Mesenteric fat pad (tissue), 1 donor: ENCODE results near the gene PPP1R17. TPM values are rescaled to one million over a fixed set of nuclear protein-coding genes. Genes with fewer than 3 reads are reported as not detected.

Experiments used
- DNase-seq: peaks from one replicate; pipeline ENCODE4 v3.0.0-alpha.2; 2020; ENCODE audit warnings: low spot score
- long read RNA-seq: library from polyadenylated mRNA; unstranded; transcript quantifications from one replicate; pipeline ENCODE4 v2.0.0, GENCODE V29; 2020
- total RNA-seq: library from RNA; stranded (reverse); fragmentation: NEBNext Ultra II Directional; extraction: Animal tissue kit (Norgen Biotek cat#: 25700); gene quantifications from one replicate; pipeline ENCODE4 v1.2.1, GENCODE V29; 2021
- donor health status: DM: yes; HTN: yes; CAD: no.

The PPP1R17 gene
- not detected for total RNA-seq
- long read RNA-seq, partial matches to known transcripts, result 0 of 2 reads
- long read RNA-seq, other reads (novel, unspliced or antisense), result 0 of 2 reads

GRCh38 chr7:31687024-31687748, at the start of gene PPP1R17:
Gene PPP1R17, plus strand, starts transcription at chr7:31687215. Its CDS starts 5,227 bp downstream, at chr7:31692442.
- DNase-seq, result no peak

GRCh38 chr7:31640381-31640780, 46.6 kb upstream of the PPP1R17 start:
- no peak for DNase-seq

GRCh38 chr7:31642681-31643115, 44.3 kb upstream of the PPP1R17 start:
- DNase-seq, result no peak

- DNase-seq, result no peak
Observed at GRCh38 chr7:31646942-31647341, 40.1 kb upstream of the PPP1R17 start.

GRCh38 chr7:31647511-31647910, 39.5 kb upstream of the PPP1R17 start:
- no peak for DNase-seq

- DNase-seq, result no peak
Observed at GRCh38 chr7:31648288-31648687, 38.7 kb upstream of the PPP1R17 start.

GRCh38 chr7:31648880-31649279, 38.1 kb upstream of the PPP1R17 start:
- no peak for DNase-seq

- no peak for DNase-seq
Observed at GRCh38 chr7:31651234-31652062, 35.6 kb upstream of the PPP1R17 start.

- DNase-seq, result no peak
Observed at GRCh38 chr7:31652063-31652326, 35.0 kb upstream of the PPP1R17 start.

GRCh38 chr7:31663072-31663471, 23.9 kb upstream of the PPP1R17 start:
- no peak for DNase-seq

GRCh38 chr7:31664890-31665289, 22.1 kb upstream of the PPP1R17 start:
- DNase-seq, result no peak

GRCh38 chr7:31665546-31665945, 21.5 kb upstream of the PPP1R17 start:
- DNase-seq, result no peak

- no peak for DNase-seq
Observed at GRCh38 chr7:31669461-31669860, 17.6 kb upstream of the PPP1R17 start.

GRCh38 chr7:31679574-31680305, 7.3 kb upstream of the PPP1R17 start:
- DNase-seq, result no peak

GRCh38 chr7:31683445-31684225, 3.4 kb upstream of the PPP1R17 start:
- DNase-seq, result no peak

GRCh38 chr7:31688372-31688771, 1.4 kb downstream of the PPP1R17 start:
- no peak for DNase-seq

- DNase-seq, result no peak
Observed at GRCh38 chr7:31688996-31689395, 2.0 kb downstream of the PPP1R17 start.

GRCh38 chr7:31690935-31691334, 3.9 kb downstream of the PPP1R17 start:
- DNase-seq, result no peak

GRCh38 chr7:31692451-31692850, 5.4 kb downstream of the PPP1R17 start:
- no peak for DNase-seq

GRCh38 chr7:31692871-31693270, 5.9 kb downstream of the PPP1R17 start:
- no peak for DNase-seq
